HEK293 (cell line): ENCODE results near the gene CBLIF.

Experiments used
- CTCF ChIA-PET: fragments of 350-600 bp; formaldehyde crosslinking; extraction: SDS; loops from one replicate; lab custom pipeline; 2021; ENCODE audit warnings: antibody characterized with exemption; lab: Yijun Ruan, JAX
- POLR2A ChIA-PET: fragments of 300-600 bp; formaldehyde crosslinking; extraction: SDS; loops from one replicate; lab custom pipeline; 2020; ENCODE audit warnings: antibody characterized with exemption, inconsistent platforms; lab: Yijun Ruan, JAX
- H3K27ac ChIP-seq: fragments of 200-500 bp; sonication (Bioruptor generic); 2 replicates; pipeline ENCODE4 v1.5.1; 2014; ENCODE audit warnings: low read depth, low read length, control low read depth, inconsistent platforms; ENCODE audit errors: extremely low read depth
- H3K36me3 ChIP-seq, 2 experiments: fragments of 200-500 bp in 1 of 2; sonication (Bioruptor generic) in 1 of 2; 1 replicate in 1 of 2; 2 replicates in 1 of 2; pipeline ENCODE4 v1.5.1; 2014 to 2017; ENCODE audit warnings: inconsistent platforms in 2 of 2, low read length in 2 of 2; ENCODE audit not compliant: control insufficient read depth in 2 of 2, insufficient read depth in 1 of 2
- H3K4me1 ChIP-seq: fragments of 200-500 bp; sonication (Bioruptor generic); 2 replicates; pipeline ENCODE4 v1.5.1; 2014; ENCODE audit warnings: mild to moderate bottlenecking, low read length, inconsistent platforms; ENCODE audit not compliant: control insufficient read depth, insufficient read depth
- H3K4me3 ChIP-seq: 2 replicates; pipeline ENCODE4 v1.5.1; 2011; ENCODE audit warnings: low read depth, mild to moderate bottlenecking, control low read depth, low read length, moderate library complexity
- H3K9me3 ChIP-seq: fragments of 200-500 bp; sonication (Bioruptor generic); 2 replicates; pipeline ENCODE4 v1.5.1; 2014; ENCODE audit warnings: low read depth, low read length, inconsistent platforms; ENCODE audit not compliant: control insufficient read depth, insufficient read depth
- FEZF1 ChIP-seq: fragments of 450-650 bp; formaldehyde crosslinking; IDR thresholded peaks from 2 replicates; pipeline ENCODE4 v1.5.1; 2016; ENCODE audit warnings: missing biosample characterization, missing genetic modification characterization
- HOXA7 ChIP-seq: sonication (generic); formaldehyde crosslinking; IDR thresholded peaks from 2 replicates; pipeline ENCODE4 v1.8.1; 2022; ENCODE audit warnings: missing genetic modification reagents, borderline replicate concordance
- KLF17 ChIP-seq: fragments of 450-650 bp; formaldehyde crosslinking; IDR thresholded peaks from 2 replicates; pipeline ENCODE4 v1.5.1; 2016; ENCODE audit warnings: missing biosample characterization, missing genetic modification characterization
- SETDB1 ChIP-seq: IDR thresholded peaks from one replicate; pipeline ENCODE4 v1.6.1; 2017; ENCODE audit warnings: mild to moderate bottlenecking, low read length, moderate library complexity, mixed read lengths; ENCODE audit not compliant: insufficient read length
- ZBTB21 ChIP-seq: fragments of 450-650 bp; formaldehyde crosslinking; IDR thresholded peaks from 2 replicates; pipeline ENCODE4 v1.5.1; 2017; ENCODE audit warnings: missing biosample characterization, missing genetic modification characterization
- ZBTB26 ChIP-seq: fragments of 450-650 bp; formaldehyde crosslinking; optimal IDR thresholded peaks from 2 replicates; pipeline ENCODE3; 2016; ENCODE audit warnings: missing biosample characterization, mild to moderate bottlenecking, missing genetic modification characterization
- ZBTB7A ChIP-seq: fragments of 450-650 bp; formaldehyde crosslinking; IDR thresholded peaks from 2 replicates; pipeline ENCODE4 v1.5.1; 2016; ENCODE audit warnings: low read depth, missing biosample characterization, missing genetic modification characterization
- ZNF223 ChIP-seq: fragments of 450-650 bp; formaldehyde crosslinking; IDR thresholded peaks from 2 replicates; pipeline ENCODE4 v1.5.1; 2016; ENCODE audit warnings: missing biosample characterization, missing genetic modification characterization
- ZNF449 ChIP-seq: fragments of 450-650 bp; formaldehyde crosslinking; IDR thresholded peaks from 2 replicates; pipeline ENCODE4 v1.5.1; 2017; ENCODE audit warnings: missing biosample characterization, mild to moderate bottlenecking, missing genetic modification characterization, moderate library complexity
- ZNF544 ChIP-seq: fragments of 450-650 bp; formaldehyde crosslinking; IDR thresholded peaks from 2 replicates; pipeline ENCODE4 v1.5.0; 2017; ENCODE audit warnings: missing biosample characterization, missing genetic modification characterization
- ZNF776 ChIP-seq: fragments of 450-650 bp; formaldehyde crosslinking; IDR thresholded peaks from 2 replicates; pipeline ENCODE4 v1.5.0; 2017; ENCODE audit warnings: missing biosample characterization, missing genetic modification characterization, borderline replicate concordance
- ZSCAN16 ChIP-seq: fragments of 450-650 bp; formaldehyde crosslinking; IDR thresholded peaks from 2 replicates; pipeline ENCODE4 v1.5.1; 2016; ENCODE audit warnings: missing biosample characterization, missing genetic modification characterization
- ZXDB ChIP-seq: fragments of 450-650 bp; formaldehyde crosslinking; IDR thresholded peaks from 2 replicates; pipeline ENCODE4 v1.5.1; 2016; ENCODE audit warnings: missing biosample characterization, missing genetic modification characterization
- TF ChIP-seq, protein P1 (sequence below): fragments of 450-650 bp; formaldehyde crosslinking; IDR thresholded peaks from 2 replicates; pipeline ENCODE4 v1.5.1; 2016; ENCODE audit warnings: missing biosample characterization, missing genetic modification characterization
- TF ChIP-seq, protein P2 (sequence below): fragments of 450-650 bp; formaldehyde crosslinking; IDR thresholded peaks from 2 replicates; pipeline ENCODE4 v1.5.1; 2016; ENCODE audit warnings: missing biosample characterization, missing genetic modification characterization
- TF ChIP-seq, protein P3 (sequence below): fragments of 450-650 bp; formaldehyde crosslinking; conservative IDR thresholded peaks from 2 replicates; pipeline ENCODE4 v1.5.1; 2016; ENCODE audit warnings: low read depth, missing biosample characterization, missing genetic modification characterization
- TF ChIP-seq, protein P4 (sequence below): fragments of 450-650 bp; formaldehyde crosslinking; IDR thresholded peaks from 2 replicates; pipeline ENCODE4 v1.5.1; 2016; ENCODE audit warnings: missing biosample characterization, missing genetic modification characterization

CBLIF gene

DNA sequence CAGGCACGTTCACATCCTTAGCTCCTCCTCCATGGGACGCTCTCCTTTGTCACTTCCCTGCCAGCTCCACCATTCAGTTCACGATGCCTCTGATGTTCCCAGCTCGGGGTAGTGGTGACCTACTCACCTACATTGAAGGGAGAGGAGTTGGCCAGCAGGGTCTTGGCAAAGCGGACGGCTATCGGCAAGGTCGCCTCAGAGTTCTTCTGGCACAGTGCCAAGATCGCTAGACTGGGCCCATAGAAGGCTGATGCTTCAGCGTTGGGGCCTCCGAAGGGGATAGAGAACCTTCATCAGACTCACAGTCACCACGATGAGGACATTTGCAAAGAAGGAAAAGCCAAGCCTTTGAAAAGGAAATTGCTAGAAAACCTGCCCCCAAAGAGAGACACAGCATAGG lies 3.0 kb downstream of the CBLIF start:
- Histone ChIP-seq H3K36me3 (no peaks in the 10 kb centered on the region), H3K9me3 (no peaks in the 10 kb centered on the region), H3K4me3 (no peak overlapping the region), H3K4me1 (no peaks in the 10 kb centered on the region), H3K27ac (no peak overlapping the region)
- ChIA-PET POLR2A (no interaction called here), CTCF (interaction anchor here (1.1 kb wide), 1 partner anchor 77 kb away, joined by 4 read pairs; no protein-coding TSS in a partner anchor)
- TF ChIP-seq ZNF776 (tag by site-specific recombination) (0 out of 2 replicates have a peak, but pooled peaks have one; percentile 16), ZNF544 (tag by site-specific recombination) (no peak)
- TF ChIP-seq, all 188 proteins: peak for 1

GRCh38 chr11:59841514-59841913 lies 3.8 kb downstream of the CBLIF start:
- no peaks in the 10 kb centered on the region for H3K9me3 ChIP-seq
- CTCF ChIA-PET, result interaction anchor here (0.7 to 1.1 kb wide), 2 partner anchors 77 to 190 kb away, joined by 3 to 4 read pairs; no protein-coding TSS in a partner anchor
- H3K4me3 ChIP-seq, result no peak overlapping the region
- POLR2A ChIA-PET, result no interaction called here
- no peak for TF ChIP-seq KLF17
- TF ChIP-seq, protein P1, sequence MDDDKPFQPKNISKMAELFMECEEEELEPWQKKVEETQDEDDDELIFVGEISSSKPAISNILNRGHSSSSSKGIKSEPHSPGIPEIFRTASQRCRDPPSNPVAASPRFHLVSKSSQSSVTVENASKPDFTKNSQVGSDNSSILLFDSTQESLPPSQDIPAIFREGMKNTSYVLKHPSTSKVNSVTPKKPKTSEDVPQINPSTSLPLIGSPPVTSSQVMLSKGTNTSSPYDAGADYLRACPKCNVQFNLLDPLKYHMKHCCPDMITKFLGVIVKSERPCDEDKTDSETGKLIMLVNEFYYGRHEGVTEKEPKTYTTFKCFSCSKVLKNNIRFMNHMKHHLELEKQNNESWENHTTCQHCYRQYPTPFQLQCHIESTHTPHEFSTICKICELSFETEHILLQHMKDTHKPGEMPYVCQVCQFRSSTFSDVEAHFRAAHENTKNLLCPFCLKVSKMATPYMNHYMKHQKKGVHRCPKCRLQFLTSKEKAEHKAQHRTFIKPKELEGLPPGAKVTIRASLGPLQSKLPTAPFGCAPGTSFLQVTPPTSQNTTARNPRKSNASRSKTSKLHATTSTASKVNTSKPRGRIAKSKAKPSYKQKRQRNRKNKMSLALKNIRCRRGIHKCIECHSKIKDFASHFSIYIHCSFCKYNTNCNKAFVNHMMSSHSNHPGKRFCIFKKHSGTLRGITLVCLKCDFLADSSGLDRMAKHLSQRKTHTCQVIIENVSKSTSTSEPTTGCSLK (tag by site-specific recombination), result no peak
- no peak for TF ChIP-seq SETDB1
- TF ChIP-seq, all 188 proteins: peak for 0
- Histone ChIP-seq H3K4me1 (no peaks in the 10 kb centered on the region), H3K27ac (no peak overlapping the region), H3K36me3 (no peaks in the 10 kb centered on the region)

DNA sequence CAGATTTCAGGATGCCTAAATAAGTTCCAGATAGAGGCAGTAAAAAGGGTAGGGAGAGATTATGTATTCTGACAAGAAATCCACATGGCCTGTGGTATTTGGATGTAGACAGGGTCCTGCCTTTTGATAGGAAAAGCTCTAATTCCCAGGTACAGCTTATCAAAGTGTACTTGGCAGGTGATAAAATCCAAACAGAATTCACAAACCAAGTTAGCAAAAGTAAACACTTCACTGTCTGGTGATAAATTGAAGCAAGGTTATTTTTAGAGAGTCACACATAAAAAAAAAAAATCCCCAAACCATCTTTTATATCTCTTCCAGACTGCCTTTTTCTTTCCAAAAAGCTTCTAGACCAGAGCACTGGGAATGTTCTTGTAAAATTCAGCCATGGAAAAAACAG lies 5.7 kb downstream of the CBLIF start:
- Histone ChIP-seq H3K27ac (no peak overlapping the region), H3K9me3 (no peaks in the 10 kb centered on the region), H3K36me3 (no peaks in the 10 kb centered on the region), H3K4me3 (no peak overlapping the region), H3K4me1 (no peaks in the 10 kb centered on the region)
- ChIA-PET CTCF (interaction anchor here (0.6 kb wide), 1 partner anchor 494 kb away, joined by 3 read pairs; no protein-coding TSS in a partner anchor), POLR2A (no interaction called here)
- TF ChIP-seq HOXA7 (CRISPR knock-in tag) (no peak), ZXDB (tag by site-specific recombination) (no peak), ZNF223 (no peak), ZBTB21 (no peak), ZBTB26 (tag by site-specific recombination) (no peak), ZBTB7A (tag by site-specific recombination) (no peak), ZNF449 (tag by site-specific recombination) (no peak), ZSCAN16 (no peak), FEZF1 (tag by site-specific recombination) (no peak)
- TF ChIP-seq, protein P1 (tag by site-specific recombination), result no peak
- TF ChIP-seq, protein P2, sequence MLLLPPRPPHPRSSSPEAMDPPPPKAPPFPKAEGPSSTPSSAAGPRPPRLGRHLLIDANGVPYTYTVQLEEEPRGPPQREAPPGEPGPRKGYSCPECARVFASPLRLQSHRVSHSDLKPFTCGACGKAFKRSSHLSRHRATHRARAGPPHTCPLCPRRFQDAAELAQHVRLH (tag by site-specific recombination), result no peak
- TF ChIP-seq, protein P3, sequence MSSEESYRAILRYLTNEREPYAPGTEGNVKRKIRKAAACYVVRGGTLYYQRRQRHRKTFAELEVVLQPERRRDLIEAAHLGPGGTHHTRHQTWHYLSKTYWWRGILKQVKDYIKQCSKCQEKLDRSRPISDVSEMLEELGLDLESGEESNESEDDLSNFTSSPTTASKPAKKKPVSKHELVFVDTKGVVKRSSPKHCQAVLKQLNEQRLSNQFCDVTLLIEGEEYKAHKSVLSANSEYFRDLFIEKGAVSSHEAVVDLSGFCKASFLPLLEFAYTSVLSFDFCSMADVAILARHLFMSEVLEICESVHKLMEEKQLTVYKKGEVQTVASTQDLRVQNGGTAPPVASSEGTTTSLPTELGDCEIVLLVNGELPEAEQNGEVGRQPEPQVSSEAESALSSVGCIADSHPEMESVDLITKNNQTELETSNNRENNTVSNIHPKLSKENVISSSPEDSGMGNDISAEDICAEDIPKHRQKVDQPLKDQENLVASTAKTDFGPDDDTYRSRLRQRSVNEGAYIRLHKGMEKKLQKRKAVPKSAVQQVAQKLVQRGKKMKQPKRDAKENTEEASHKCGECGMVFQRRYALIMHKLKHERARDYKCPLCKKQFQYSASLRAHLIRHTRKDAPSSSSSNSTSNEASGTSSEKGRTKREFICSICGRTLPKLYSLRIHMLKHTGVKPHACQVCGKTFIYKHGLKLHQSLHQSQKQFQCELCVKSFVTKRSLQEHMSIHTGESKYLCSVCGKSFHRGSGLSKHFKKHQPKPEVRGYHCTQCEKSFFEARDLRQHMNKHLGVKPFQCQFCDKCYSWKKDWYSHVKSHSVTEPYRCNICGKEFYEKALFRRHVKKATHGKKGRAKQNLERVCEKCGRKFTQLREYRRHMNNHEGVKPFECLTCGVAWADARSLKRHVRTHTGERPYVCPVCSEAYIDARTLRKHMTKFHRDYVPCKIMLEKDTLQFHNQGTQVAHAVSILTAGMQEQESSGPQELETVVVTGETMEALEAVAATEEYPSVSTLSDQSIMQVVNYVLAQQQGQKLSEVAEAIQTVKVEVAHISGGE (tag by site-specific recombination), result no peak
- TF ChIP-seq, protein P4, sequence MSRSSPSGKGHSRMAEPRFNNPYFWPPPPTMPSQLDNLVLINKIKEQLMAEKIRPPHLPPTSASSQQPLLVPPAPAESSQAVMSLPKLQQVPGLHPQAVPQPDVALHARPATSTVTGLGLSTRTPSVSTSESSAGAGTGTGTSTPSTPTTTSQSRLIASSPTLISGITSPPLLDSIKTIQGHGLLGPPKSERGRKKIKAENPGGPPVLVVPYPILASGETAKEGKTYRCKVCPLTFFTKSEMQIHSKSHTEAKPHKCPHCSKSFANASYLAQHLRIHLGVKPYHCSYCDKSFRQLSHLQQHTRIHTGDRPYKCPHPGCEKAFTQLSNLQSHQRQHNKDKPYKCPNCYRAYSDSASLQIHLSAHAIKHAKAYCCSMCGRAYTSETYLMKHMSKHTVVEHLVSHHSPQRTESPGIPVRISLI (tag by site-specific recombination), result no peak
